Measurements from ENCODE around the gene TOB1. TPM values are rescaled to one million over a fixed set of nuclear protein-coding genes. Genes with fewer than 3 reads are reported as not detected.

Gene TOB1
- total and polyA plus RNA-seq, 9 of the 15 experiments (the other 6 are each of a cell fraction or from before 2014, with no cell fraction given) = 4.8 to 63.7 (median 13.2) TPM

GRCh38 chr17:50818921-50819657, 47.1 kb downstream of the TOB1 start (continued):
- TF ChIP-seq MAX (CRISPR knock-in tag; IDR thresholded peaks at IDR 0.05) (0 out of 2 replicates have a peak, but pooled peaks have one; percentile 31), CBFA2T3 (IDR thresholded peaks at IDR 0.05) (0 out of 2 replicates have a peak, but pooled peaks have one; percentile 11), NR2C2 (CRISPR knock-in tag; IDR thresholded peaks at IDR 0.05) (no peak), NR2C2 (tag; IDR thresholded peaks at IDR 0.05) (peak; percentile 47; the same call in 1 of the 2 replicates), ZNF239 (CRISPR knock-in tag; IDR thresholded peaks at IDR 0.05) (no peak), MECOM (CRISPR knock-in tag; IDR thresholded peaks at IDR 0.05) (no peak), ZNF224 (CRISPR knock-in tag; IDR thresholded peaks at IDR 0.05) (no peak), PHF21A (IDR thresholded peaks at IDR 0.05; ENCODE audit: borderline replicate concordance, low read depth) (no peak), IRF1 (CRISPR knock-in tag; IDR thresholded peaks at IDR 0.05; ENCODE audit: borderline replicate concordance) (no peak), ZNF212 (CRISPR knock-in tag; IDR thresholded peaks at IDR 0.05) (no peak), HMBOX1 (IDR thresholded peaks at IDR 0.05) (0 out of 2 replicates have a peak, but pooled peaks have one; percentile 45), CEBPB (tag; IDR thresholded peaks at IDR 0.05) (no peak), BHLHE40 (IDR thresholded peaks at IDR 0.05; ENCODE audit: low read length) (peak; percentile 36; the same call in 1 of the 2 replicates), MCM7 (IDR thresholded peaks at IDR 0.05) (no peak), FOSL1 (tag; conservative IDR thresholded peaks at IDR 0.05) (no peak)

Data from K562 (cell line).